NB4 (cell line): ENCODE data around the gene ABCC11.

Experiments
- MYC ChIP-seq: IDR thresholded peaks from 2 replicates; pipeline ENCODE4 v1.6.1; 2011; ENCODE audit warnings: low read depth, low read length
- POLR2A ChIP-seq: IDR thresholded peaks from 2 replicates; pipeline ENCODE4 v1.6.1; 2011; ENCODE audit warnings: mild to moderate bottlenecking; ENCODE audit not compliant: insufficient read length; ENCODE audit errors: extremely low read depth
- TF ChIP-seq, protein P1 (sequence below): IDR thresholded peaks from one replicate; pipeline ENCODE4 v1.5.1; 2012; ENCODE audit warnings: low read depth, low read length

DNA sequence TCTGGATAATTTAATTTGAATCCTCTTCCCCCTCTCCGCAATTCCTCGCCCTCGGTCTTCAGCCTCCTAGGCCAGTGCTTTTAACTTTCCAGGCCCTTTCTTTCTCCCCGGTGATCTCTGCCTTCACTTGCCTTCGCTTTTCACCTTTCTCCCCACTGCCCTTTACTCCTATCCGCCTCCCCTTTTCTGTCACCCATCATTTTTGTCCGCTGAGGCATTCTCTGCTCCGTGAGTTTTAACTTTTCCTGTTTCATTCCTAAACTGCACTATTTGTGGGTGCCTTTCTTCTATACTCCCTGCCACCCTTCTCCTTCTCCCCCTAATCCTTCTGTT lies 2.5 kb downstream of the ABCC11 start:
- TF ChIP-seq, protein P1, sequence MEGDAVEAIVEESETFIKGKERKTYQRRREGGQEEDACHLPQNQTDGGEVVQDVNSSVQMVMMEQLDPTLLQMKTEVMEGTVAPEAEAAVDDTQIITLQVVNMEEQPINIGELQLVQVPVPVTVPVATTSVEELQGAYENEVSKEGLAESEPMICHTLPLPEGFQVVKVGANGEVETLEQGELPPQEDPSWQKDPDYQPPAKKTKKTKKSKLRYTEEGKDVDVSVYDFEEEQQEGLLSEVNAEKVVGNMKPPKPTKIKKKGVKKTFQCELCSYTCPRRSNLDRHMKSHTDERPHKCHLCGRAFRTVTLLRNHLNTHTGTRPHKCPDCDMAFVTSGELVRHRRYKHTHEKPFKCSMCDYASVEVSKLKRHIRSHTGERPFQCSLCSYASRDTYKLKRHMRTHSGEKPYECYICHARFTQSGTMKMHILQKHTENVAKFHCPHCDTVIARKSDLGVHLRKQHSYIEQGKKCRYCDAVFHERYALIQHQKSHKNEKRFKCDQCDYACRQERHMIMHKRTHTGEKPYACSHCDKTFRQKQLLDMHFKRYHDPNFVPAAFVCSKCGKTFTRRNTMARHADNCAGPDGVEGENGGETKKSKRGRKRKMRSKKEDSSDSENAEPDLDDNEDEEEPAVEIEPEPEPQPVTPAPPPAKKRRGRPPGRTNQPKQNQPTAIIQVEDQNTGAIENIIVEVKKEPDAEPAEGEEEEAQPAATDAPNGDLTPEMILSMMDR: no peak
- no peak for TF ChIP-seq MYC
- no peak for TF ChIP-seq POLR2A
